ENCODE results near the gene NPRL2.

DNA sequence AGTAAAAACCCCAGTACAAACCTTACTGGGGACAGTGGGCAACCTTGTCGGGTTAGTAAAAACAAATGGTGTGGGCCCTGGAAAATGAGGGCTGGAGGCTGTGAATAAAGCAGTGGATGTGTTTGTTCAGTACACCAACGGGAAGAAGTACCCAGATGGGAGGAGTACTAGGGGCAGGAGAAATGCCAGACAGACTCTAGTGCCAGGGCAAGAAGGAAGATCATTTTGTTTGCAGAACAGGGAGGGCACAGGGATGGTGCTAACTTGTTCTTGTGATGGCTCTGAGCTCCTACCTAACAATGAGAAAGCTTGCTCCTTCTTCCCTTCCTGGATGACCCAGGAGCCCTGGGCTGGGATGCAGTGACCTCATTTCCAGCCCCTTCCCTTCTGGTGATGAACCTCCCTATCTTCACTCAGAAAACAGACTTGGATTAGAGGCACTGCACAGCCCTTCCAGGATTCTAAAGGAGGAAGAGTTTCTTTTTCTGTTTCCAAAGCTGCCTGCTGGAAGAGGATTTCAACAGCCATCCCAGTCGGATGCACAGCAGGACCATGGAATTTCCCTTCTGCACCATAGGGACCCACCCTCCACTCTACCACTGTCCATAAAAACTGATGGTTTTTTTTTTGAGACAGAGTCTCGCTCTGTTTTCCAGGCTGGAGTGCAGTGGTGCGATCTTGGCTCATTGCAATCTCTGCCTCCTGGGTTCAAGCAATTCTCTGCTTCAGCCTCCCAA lies 16.1 kb downstream of the NPRL2 start:
- TF ChIP-seq, protein P1, sequence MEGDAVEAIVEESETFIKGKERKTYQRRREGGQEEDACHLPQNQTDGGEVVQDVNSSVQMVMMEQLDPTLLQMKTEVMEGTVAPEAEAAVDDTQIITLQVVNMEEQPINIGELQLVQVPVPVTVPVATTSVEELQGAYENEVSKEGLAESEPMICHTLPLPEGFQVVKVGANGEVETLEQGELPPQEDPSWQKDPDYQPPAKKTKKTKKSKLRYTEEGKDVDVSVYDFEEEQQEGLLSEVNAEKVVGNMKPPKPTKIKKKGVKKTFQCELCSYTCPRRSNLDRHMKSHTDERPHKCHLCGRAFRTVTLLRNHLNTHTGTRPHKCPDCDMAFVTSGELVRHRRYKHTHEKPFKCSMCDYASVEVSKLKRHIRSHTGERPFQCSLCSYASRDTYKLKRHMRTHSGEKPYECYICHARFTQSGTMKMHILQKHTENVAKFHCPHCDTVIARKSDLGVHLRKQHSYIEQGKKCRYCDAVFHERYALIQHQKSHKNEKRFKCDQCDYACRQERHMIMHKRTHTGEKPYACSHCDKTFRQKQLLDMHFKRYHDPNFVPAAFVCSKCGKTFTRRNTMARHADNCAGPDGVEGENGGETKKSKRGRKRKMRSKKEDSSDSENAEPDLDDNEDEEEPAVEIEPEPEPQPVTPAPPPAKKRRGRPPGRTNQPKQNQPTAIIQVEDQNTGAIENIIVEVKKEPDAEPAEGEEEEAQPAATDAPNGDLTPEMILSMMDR (conservative IDR thresholded peaks at IDR 0.05; ENCODE audit: low read depth in 2 of 2): no peak
- TF ChIP-seq, protein P2, sequence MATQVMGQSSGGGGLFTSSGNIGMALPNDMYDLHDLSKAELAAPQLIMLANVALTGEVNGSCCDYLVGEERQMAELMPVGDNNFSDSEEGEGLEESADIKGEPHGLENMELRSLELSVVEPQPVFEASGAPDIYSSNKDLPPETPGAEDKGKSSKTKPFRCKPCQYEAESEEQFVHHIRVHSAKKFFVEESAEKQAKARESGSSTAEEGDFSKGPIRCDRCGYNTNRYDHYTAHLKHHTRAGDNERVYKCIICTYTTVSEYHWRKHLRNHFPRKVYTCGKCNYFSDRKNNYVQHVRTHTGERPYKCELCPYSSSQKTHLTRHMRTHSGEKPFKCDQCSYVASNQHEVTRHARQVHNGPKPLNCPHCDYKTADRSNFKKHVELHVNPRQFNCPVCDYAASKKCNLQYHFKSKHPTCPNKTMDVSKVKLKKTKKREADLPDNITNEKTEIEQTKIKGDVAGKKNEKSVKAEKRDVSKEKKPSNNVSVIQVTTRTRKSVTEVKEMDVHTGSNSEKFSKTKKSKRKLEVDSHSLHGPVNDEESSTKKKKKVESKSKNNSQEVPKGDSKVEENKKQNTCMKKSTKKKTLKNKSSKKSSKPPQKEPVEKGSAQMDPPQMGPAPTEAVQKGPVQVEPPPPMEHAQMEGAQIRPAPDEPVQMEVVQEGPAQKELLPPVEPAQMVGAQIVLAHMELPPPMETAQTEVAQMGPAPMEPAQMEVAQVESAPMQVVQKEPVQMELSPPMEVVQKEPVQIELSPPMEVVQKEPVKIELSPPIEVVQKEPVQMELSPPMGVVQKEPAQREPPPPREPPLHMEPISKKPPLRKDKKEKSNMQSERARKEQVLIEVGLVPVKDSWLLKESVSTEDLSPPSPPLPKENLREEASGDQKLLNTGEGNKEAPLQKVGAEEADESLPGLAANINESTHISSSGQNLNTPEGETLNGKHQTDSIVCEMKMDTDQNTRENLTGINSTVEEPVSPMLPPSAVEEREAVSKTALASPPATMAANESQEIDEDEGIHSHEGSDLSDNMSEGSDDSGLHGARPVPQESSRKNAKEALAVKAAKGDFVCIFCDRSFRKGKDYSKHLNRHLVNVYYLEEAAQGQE (IDR thresholded peaks at IDR 0.05; ENCODE audit: unreplicated experiment): no peak
- TF ChIP-seq EZH2 (IDR thresholded peaks at IDR 0.05; ENCODE audit: low read depth, unreplicated experiment) (no peak), POLR2AphosphoS5 (IDR thresholded peaks at IDR 0.05; ENCODE audit: low read depth) (no peak), CREB1 (CRISPR knock-in tag; IDR thresholded peaks at IDR 0.05; ENCODE audit: low read depth) (no peak), EZH2phosphoT487 (IDR thresholded peaks at IDR 0.05; ENCODE audit: unreplicated experiment) (no peak), NANOG (IDR thresholded peaks at IDR 0.05; ENCODE audit: borderline replicate concordance) (no peak), ZNF331 (CRISPR knock-in tag; IDR thresholded peaks at IDR 0.05; ENCODE audit: low read depth) (no peak)
- TF ChIP-seq, protein P3, sequence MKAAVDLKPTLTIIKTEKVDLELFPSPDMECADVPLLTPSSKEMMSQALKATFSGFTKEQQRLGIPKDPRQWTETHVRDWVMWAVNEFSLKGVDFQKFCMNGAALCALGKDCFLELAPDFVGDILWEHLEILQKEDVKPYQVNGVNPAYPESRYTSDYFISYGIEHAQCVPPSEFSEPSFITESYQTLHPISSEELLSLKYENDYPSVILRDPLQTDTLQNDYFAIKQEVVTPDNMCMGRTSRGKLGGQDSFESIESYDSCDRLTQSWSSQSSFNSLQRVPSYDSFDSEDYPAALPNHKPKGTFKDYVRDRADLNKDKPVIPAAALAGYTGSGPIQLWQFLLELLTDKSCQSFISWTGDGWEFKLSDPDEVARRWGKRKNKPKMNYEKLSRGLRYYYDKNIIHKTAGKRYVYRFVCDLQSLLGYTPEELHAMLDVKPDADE (IDR thresholded peaks at IDR 0.05): no peak
